ENCODE measurements around the gene ETS2. TPM values are rescaled to one million over a fixed set of nuclear protein-coding genes. Genes with fewer than 3 reads are reported as not detected.

ETS2 gene
- total and polyA plus RNA-seq, 12 donors: 26.2 to 81.5 (median 43.8) TPM

GRCh38 chr21:38859852-38860251 is 54.1 kb downstream of the ETS2 start:
- DNase-seq (no peak), ATAC-seq (no peak)
- no peaks in the 10 kb centered on the region for H3K27me3 ChIP-seq
- intact Hi-C loops (cut with DNase I): loop anchor here in 1 of 10 donors (10.0 kb wide), 1 partner anchor 45 kb away; no protein-coding TSS in a partner anchor
- no peak overlapping the region for H3K27ac ChIP-seq
- no peaks in the 10 kb centered on the region for H3K9me3 ChIP-seq
- no peak for TF ChIP-seq CTCF (IDR thresholded peaks at IDR 0.05)
- WGBS, 2 donors: 82 to 97% methylated on average over 5 of the region's 5 CpGs
- no peaks in the 10 kb centered on the region for H3K36me3 ChIP-seq
- H3K4me1 ChIP-seq: peaks cover 0 to 34% (median 21%) of the 10 kb centered on the region in 9 donors
- H3K4me3 ChIP-seq: no peak overlapping the region

GRCh38 chr21:38861056-38861455 is 55.3 kb downstream of the ETS2 start:
- ATAC-seq: peak in 7 of 8 donors; percentile 48 to 84 (median 69)

GRCh38 chr21:38861989-38862683 is 56.4 kb downstream of the ETS2 start:
- TF ChIP-seq CTCF (IDR thresholded peaks at IDR 0.05): no peak
- Histone ChIP-seq H3K4me1 (peaks cover 0 to 31% (median 17%) of the 10 kb centered on the region in 9 donors), H3K27me3 (no peaks in the 10 kb centered on the region), H3K27ac (no peak overlapping the region), H3K36me3 (no peaks in the 10 kb centered on the region), H3K9me3 (no peaks in the 10 kb centered on the region), H3K4me3 (no peak overlapping the region)
- ATAC-seq: no peak
- DNase-seq: no peak
- WGBS, 2 donors: 85 to 88% methylated on average over 8 of the region's 8 CpGs
- intact Hi-C loops (cut with DNase I): no loop called here

More at GRCh38 chr21:38861056-38861455, 55.3 kb downstream of the ETS2 start:
- no peak overlapping the region for H3K4me3 ChIP-seq
- H3K27me3 ChIP-seq: no peaks in the 10 kb centered on the region
- WGBS, 2 donors: 19 to 20% methylated on average over 6 of the region's 6 CpGs
- no peaks in the 10 kb centered on the region for H3K9me3 ChIP-seq
- no peak for TF ChIP-seq CTCF (IDR thresholded peaks at IDR 0.05)
- H3K36me3 ChIP-seq: no peaks in the 10 kb centered on the region
- H3K4me1 ChIP-seq: peaks cover 0 to 34% (median 21%) of the 10 kb centered on the region in 9 donors
- H3K27ac ChIP-seq: peak overlapping the region in 2 of 10 donors; percentile 17 to 25
- peak; percentile 62 to 70 for DNase-seq
- intact Hi-C loops (cut with DNase I): no loop called here

- TF ChIP-seq CTCF (IDR thresholded peaks at IDR 0.05): no peak
- H3K4me3 ChIP-seq: no peak overlapping the region
- 97 to 98% methylated on average over 2 of the region's 2 CpGs for WGBS, 2 donors
- no peaks in the 10 kb centered on the region for H3K36me3 ChIP-seq
- no peaks in the 10 kb centered on the region for H3K9me3 ChIP-seq
- ATAC-seq: no peak
- no peak for DNase-seq
- peaks cover 0 to 21% (median 15%) of the 10 kb centered on the region in 9 donors for H3K4me1 ChIP-seq
- no peaks in the 10 kb centered on the region for H3K27me3 ChIP-seq
- no peak overlapping the region for H3K27ac ChIP-seq
- intact Hi-C loops (cut with DNase I): no loop called here
Measured at GRCh38 chr21:38863291-38863690, 57.6 kb downstream of the ETS2 start.
